HFFc6 (cell line): ENCODE data around the gene RITA1. TPM values are rescaled to one million over a fixed set of nuclear protein-coding genes. Genes with fewer than 3 reads are reported as not detected.

Experiments
- DNase-seq: peaks from one replicate; pipeline ENCODE4 v3.0.0-alpha.2; 2018
- H3K27ac Mint-ChIP-seq: 2 replicates; pipeline ENCODE4 v1.8.0; 2020; ENCODE audit warnings: mild to moderate bottlenecking, mixed read lengths
- H3K27me3 Mint-ChIP-seq: 2 replicates; pipeline ENCODE4 v1.8.0; 2021; ENCODE audit warnings: mild to moderate bottlenecking, moderate library complexity, mixed read lengths; ENCODE audit not compliant: insufficient read depth
- H3K36me3 Mint-ChIP-seq: 2 replicates; pipeline ENCODE4 v1.8.0; 2021; ENCODE audit warnings: low read depth, mixed read lengths
- H3K4me1 Mint-ChIP-seq: 2 replicates; pipeline ENCODE4 v1.8.0; 2020; ENCODE audit warnings: low read depth, mixed read lengths
- H3K4me3 Mint-ChIP-seq: 2 replicates; pipeline ENCODE4 v1.8.0; 2020; ENCODE audit warnings: mild to moderate bottlenecking, moderate library complexity, mixed read lengths
- H3K9me3 Mint-ChIP-seq: 2 replicates; pipeline ENCODE4 v1.8.0; 2020; ENCODE audit warnings: mild to moderate bottlenecking, mixed read lengths
- total RNA-seq, 6 experiments: library from RNA; stranded (reverse); fragmentation: NEBNext Ultra II Directional; extraction: Animal tissue kit (Norgen Biotek cat#: 25700); gene quantifications; 2 replicates in 1 of 6; 3 replicates in 5 of 6; pipeline ENCODE4 v1.2.3, GENCODE V29; 2021
- TF ChIP-seq, protein P1 (sequence below): fragments of 200-600 bp; sonication (generic); IDR thresholded peaks from 2 replicates; pipeline ENCODE4 v1.5.0; 2021; ENCODE audit warnings: antibody characterized with exemption, mild to moderate bottlenecking

RITA1 gene
- total RNA-seq, 6 experiments from 2014 or later = 18.0 to 20.9 (median 18.7) TPM

- Mint-ChIP-seq H3K36me3 (peaks cover 5% of the 10 kb centered on the region), H3K4me1 (peaks cover 56% of the 10 kb centered on the region), H3K9me3 (no peaks in the 10 kb centered on the region), H3K27me3 (no peaks in the 10 kb centered on the region; the same call in 1 of the 2 replicates), H3K4me3 (no peak overlapping the region), H3K27ac (peak overlapping the region; percentile 38; the same call in 1 of the 2 replicates)
- peak; percentile 77 for DNase-seq
- TF ChIP-seq, protein P1, sequence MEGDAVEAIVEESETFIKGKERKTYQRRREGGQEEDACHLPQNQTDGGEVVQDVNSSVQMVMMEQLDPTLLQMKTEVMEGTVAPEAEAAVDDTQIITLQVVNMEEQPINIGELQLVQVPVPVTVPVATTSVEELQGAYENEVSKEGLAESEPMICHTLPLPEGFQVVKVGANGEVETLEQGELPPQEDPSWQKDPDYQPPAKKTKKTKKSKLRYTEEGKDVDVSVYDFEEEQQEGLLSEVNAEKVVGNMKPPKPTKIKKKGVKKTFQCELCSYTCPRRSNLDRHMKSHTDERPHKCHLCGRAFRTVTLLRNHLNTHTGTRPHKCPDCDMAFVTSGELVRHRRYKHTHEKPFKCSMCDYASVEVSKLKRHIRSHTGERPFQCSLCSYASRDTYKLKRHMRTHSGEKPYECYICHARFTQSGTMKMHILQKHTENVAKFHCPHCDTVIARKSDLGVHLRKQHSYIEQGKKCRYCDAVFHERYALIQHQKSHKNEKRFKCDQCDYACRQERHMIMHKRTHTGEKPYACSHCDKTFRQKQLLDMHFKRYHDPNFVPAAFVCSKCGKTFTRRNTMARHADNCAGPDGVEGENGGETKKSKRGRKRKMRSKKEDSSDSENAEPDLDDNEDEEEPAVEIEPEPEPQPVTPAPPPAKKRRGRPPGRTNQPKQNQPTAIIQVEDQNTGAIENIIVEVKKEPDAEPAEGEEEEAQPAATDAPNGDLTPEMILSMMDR = peak; percentile 87
Observed at GRCh38 chr12:113196990-113197389, 11.5 kb downstream of the RITA1 start.

DNA sequence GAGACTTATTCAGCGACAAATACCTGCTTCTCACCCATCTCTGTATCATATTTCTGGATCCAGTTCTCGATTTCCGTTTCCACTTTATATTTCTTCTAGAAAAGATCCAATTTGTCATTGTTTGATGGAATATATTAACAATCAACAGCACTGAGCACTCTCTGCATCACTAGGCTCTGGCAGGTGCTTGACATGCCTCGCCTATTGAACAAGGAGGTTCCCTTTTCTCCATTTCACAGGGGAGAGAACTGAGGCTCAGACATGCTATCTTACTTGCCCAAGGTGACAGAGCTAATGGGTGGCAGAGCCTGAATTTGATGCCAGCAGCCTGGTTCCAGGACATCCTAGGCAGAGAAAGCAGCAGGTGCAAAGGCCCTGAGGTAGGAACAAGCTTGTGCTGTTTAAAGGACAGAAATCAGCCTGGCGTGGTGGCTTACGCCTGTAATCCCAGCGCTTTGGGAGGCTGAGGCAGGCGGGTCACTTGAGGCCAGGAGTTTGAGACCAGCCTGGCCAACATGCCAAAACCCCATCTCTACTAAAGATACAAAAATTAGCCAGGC, 12.1 kb downstream of the RITA1 start:
- TF ChIP-seq, protein P1 = no peak
- H3K4me3 Mint-ChIP-seq = no peak overlapping the region
- H3K9me3 Mint-ChIP-seq = no peaks in the 10 kb centered on the region
- peak overlapping the region; percentile 38 for H3K27ac Mint-ChIP-seq
- H3K27me3 Mint-ChIP-seq = no peaks in the 10 kb centered on the region; the same call in 1 of the 2 replicates
- peaks cover 50% of the 10 kb centered on the region for H3K4me1 Mint-ChIP-seq
- peaks cover 5% of the 10 kb centered on the region for H3K36me3 Mint-ChIP-seq
- no peak for DNase-seq

- peak; percentile 22 for DNase-seq
- H3K36me3 Mint-ChIP-seq = peaks cover 5% of the 10 kb centered on the region
- no peaks in the 10 kb centered on the region; the same call in 1 of the 2 replicates for H3K27me3 Mint-ChIP-seq
- peaks cover 46% of the 10 kb centered on the region for H3K4me1 Mint-ChIP-seq
- H3K9me3 Mint-ChIP-seq = no peaks in the 10 kb centered on the region
- H3K27ac Mint-ChIP-seq = peak overlapping the region; percentile 27
- H3K4me3 Mint-ChIP-seq = no peak overlapping the region
- TF ChIP-seq, protein P1 = no peak
Observed at GRCh38 chr12:113198296-113198695, 12.8 kb downstream of the RITA1 start.

DNA sequence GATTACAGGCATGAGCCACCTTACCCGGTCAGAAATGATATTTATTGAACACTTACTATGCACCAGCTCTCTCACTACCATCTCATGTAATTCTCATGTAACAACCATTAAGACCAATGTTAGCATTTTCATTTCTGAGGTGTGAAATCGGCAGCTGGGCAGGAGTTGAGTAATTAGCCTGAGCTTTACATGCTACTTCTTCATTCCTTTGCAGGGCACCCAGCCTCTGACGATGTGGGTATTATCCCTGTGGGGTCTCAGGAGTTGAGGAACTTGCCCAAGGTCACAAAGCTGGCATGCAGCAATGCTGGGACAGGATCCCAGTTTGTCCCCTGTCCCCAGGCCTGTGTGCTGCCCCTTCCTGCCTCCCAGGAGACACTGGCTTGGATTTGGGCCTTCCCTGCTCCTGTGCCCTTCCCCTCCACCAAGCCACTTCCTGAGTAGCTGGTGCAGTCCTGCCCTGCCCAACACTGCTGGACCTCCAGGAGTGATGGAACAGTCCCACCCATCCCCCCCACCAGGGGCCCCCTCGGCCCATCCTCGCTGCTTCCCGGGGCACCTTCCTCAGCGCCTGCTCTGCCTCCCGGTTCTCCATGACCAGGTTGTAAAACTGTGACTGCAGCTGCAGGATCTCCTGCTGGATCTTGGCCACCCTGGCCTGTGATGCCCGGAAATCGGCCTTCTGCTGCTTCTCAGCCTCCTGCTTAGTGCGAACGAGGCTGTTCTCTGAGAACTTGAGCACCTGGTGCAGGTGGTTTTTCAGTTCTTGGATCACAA, 14.7 kb downstream of the RITA1 start:
- Mint-ChIP-seq H3K36me3 (no peaks in the 10 kb centered on the region), H3K9me3 (no peaks in the 10 kb centered on the region), H3K4me3 (no peak overlapping the region), H3K27me3 (no peaks in the 10 kb centered on the region), H3K27ac (no peak overlapping the region), H3K4me1 (peaks cover 27% of the 10 kb centered on the region)
- no peak for DNase-seq
- TF ChIP-seq, protein P1 = no peak

DNA sequence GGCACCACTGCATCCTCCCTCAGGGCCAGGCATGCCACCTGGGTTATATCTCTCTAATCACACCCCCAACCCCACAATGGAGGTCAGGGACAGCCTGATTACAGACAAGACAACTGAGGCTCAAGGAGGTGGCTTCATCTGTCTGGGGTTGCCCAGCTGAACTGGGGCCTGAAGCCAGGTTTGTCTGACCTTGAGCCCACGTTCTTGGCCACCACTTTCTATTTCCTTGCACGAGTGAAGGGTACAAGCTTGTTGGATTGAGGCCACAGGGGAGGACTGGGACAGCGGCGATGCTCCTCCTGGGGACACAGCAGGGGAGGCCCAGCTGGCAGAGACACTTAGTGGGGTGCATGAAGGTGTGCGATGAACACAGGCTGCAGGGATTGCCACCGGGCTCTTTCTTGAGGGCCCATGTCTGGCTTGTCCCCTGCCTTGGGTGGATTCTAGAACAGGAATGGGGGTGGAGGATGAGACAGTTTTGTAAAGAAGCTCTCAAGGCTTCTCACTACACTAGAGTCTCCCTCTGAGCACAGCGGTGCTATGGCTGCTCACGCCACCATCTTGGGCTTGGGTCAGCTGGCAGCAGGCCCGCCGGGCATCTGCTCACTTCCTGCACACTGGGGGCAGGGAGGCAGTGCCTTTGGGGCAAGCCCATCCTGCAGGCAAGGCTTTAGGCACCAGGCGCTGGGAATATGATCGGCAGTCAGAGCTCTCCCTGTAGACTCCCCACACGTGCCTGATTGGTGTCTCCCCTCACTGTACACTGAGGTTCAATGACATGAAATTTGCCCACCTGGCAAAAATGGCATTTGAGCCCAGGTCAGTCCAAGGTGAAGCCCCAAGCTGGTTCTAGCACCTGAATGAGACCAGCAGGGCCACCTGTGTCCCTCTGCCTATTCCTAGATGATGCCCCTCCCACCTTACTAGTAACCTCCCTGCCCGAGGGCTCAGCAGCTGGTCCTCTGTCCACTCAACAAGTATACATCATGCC, 16.0 kb downstream of the RITA1 start:
- no peak for DNase-seq
- H3K9me3 Mint-ChIP-seq = no peaks in the 10 kb centered on the region

More for the DNA sequence above, 16.0 kb downstream of the RITA1 start:
- no peak overlapping the region for H3K4me3 Mint-ChIP-seq
- H3K27ac Mint-ChIP-seq = no peak overlapping the region
- peaks cover 23% of the 10 kb centered on the region for H3K4me1 Mint-ChIP-seq
- H3K27me3 Mint-ChIP-seq = no peaks in the 10 kb centered on the region
- 0 out of 2 replicates have a peak, but pooled peaks cover 4% of the 10 kb centered on the region for H3K36me3 Mint-ChIP-seq
- TF ChIP-seq, protein P1 = no peak
